HG02885 (cell line): Measurements from ENCODE around the gene PPT2.

Experiments used
- ATAC-seq: cut with Tn5 transposase; IDR thresholded peaks from one replicate; pipeline ENCODE4 v1.9.1; 2021; ENCODE audit warnings: mild to moderate bottlenecking; ENCODE audit not compliant: unreplicated experiment, poor library complexity

The PPT2 gene

DNA sequence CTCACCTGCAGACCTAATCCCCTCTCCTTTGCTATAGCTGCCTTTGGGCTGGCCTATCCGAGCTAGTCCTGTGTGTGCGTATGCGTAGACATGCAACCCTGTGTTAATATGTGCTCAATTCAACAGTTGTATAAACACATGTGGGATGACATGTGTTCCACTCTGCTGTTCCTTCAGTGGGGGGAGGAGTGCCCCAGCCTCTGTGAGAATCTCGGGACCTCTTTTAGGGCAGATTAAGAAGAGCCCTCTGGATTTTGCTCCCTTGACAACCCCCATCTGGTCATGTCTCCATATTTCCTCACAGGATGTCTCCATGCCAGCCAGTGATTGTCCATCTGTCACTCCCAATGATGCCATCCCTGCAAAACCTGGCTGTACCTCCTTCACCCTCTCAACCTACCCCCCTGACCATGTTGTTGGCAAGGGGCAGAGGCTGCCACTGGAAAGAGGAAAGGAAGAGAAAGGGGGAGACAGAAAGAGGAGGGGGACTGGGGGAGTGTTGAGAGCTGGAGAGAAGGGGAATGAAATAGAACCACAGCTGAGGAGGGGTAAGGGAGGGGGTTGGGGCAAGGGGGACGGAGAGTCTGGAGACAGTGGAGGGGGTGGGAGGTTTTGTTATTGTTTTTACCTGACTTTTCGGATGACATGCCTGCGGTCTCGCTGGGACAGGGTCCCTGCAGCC is 2.6 kb upstream of the PPT2 start:
- no peak for ATAC-seq

DNA sequence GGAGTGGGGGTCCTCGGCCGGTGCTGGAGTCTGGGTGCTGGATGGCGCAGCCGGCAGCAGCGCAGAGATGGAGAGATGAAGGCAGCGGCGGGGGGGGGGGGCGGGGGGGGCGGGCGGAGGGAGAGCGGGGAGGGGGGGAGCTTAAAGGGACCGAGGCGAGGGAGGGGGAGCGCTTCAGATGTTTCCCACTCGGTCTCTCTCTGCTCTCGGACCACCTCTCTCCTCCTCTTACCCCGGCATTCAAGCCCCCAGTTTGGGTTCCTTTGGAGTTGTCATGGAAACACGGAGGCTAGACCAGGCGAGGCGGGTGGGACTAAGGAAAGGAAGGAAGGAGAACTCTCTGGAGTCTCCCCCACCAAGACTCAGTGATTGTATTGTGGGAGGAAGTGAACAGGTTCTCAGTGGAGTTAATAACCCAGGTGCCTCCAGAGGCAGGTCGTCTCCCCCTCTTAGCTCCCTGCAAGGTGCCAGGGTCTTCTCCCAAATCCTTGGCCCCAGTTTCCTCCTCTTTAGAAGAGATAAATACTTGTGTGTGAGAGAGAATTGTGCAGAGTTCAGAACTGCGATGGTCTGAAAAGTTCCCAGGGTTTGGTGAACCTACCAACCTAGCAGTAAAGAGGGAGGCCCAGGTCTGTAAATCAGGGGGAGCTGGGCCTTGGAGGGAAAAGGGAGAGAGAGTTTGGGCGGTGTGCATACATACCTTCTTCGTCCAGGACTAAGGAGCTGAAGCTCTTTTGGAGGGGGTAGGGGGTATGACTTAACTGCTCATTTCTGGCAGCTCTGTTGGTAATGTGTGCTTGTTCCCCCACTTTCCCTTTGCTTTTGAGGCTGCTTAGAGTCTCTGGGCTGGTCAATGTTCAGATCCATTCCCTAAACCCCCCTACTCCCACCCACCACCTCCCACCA is 1.8 kb upstream of the PPT2 start, which contains the start of gene PRRT1:
PRRT1 (minus strand) TSS at position 77 of the 906 bp plus-strand sequence. CDS start 112 bp downstream, outside the sequence.
- ATAC-seq, result no peak

DNA sequence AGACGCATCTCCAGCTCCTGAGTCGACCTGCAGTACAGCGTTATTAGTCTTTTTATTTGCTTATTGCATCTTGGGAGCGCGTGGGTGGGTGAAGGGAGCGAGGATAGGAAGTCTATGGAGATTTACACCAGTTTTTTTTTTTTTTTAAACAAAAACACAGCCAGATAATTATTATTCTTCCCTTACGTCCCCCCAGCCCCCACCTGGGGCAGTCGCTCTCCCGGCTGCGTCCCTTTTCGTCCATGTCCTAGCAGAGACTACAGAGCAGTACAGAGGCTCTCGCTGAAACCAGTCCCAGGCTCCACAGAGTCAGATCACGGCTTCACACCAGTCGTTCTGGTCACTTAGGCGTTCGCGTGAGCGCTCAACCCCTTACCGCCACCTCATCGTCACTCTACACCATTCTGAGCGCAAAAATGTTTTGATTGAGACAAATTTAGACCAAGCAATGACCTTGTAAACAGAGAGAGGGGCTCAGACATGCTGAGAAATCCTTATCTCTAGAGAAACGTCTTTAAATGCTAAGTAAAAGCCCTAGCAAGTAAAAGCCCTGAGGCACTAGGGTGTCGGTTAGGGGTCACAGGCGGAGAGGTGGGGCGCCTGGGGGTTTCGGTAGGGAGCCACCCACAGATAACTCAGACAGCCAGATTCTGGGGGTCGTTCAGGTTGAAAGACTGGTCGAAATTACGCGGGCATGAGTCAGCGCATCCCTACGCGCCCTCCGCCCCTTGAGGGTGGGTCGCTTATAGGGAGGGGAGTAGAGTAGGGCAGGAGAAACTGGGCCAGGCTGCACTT is 975 bp upstream of the PPT2 start:
- no peak for ATAC-seq

DNA sequence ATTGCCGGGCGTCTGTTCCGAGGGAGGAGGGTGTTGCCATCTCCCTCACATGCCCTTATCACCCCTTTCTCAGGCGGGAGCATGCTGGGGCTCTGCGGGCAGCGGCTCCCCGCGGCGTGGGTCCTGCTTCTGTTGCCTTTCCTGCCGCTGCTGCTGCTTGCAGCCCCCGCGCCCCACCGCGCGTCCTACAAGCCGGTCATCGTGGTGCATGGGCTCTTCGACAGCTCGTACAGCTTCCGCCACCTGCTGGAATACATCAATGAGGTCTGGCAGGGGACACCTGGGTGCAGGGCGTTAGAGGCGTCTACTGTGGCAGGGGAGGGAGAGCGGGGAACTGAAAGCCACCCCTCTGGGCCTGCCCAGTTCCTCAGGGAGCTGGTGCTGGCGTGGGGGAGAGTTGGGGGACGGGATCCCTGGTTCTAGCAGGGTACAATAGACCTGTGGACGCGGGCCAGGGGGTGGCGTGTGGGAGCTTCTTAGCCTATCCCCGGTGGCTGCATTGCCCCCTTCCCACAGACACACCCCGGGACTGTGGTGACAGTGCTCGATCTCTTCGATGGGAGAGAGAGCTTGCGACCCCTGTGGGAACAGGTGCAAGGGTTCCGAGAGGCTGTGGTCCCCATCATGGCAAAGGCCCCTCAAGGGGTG is 697 bp downstream of the PPT2 start:
- ATAC-seq, result peak; percentile 56

DNA sequence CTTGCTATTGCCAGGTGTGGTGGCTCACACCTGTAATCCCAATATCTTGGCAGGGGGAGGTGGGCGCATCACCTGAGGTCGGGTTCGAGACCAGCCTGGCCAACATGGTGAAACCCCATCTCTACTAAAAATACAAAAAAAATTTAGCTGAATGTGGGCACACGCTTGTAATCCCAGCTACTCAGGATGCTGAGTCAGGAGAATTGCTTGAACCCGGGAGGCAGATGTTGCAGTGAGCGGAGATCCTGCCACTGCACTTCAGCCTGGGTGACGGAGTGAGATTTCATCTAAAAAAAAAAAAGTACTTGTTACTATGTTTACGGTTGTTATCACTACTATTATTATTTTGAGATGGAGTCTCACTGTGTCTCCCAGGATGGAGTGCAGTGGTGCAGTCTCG is 3.0 kb downstream of the PPT2 start:
- ATAC-seq, result no peak

DNA sequence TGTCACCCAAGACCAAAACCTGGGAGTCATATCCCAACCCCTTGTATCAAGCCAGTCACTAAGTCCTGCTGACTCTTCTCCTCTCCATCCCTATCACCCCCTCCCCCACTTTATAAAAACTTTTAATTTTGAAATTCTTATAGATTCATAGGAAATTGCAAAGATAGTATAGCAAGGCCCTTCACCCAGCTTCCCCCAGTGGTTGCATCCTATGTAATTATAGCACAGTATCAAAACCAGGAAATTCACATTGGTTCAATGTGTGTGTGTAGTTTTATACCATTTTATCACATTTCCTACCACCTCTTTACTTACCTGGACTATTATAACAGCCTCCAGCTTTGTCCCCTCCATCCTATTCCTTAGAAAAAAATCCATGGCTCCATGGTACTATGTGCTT is 4.1 kb downstream of the PPT2 start:
- ATAC-seq, result no peak

DNA sequence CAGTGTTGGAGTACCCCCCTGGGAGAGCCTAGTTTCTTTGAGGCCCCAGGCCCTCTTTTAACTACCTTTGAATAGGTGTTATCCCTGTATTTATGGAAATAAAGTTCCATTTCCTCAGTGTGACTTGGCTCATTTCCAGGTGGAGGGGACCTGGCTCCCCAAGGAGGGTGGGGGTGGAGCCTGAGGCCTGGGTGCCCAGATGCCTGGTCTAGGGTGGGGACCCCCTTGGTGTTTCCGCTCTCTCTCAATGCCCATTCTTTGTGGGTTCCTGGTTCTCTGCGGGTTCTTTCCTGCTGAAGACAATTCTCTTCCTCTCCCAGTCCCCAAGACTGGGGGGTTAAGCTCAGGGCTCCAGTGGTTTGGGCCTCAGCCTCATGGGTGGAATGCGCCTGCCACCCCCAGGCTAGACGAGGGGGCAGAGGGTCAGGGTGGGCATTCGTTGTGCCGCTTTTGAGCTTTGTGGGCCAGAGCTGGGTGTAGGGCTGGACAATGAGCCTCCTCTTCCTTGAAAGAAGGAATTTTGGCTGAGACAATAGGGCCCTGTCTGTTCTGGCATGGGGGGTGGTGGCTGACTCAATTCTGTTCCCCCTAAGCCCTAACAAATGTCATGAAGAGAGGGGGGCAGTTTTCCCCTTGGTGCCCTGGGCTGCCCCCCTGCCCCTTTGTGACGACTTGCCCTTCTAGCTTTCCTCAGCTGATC is 9.8 kb downstream of the PPT2 start:
- no peak for ATAC-seq

DNA sequence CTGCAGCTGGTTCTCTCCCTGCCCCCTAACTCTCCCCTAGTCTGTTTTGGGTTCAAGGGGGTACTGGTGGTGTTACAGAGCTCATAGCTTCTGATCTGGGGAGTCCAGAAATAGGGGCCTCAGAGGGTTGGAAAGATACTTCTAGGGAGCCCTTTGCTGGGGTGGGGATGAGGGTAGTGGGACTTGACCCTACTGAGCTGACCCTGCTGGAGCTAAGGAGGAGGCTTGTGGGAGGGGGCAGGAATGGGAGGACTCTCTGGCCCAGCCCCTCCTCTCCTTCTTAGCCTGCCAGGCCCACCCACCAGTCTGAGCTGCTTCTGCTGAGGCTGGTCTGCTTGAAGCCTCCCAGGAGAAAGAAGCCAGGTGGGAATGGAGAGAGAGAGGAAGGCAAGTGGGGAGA is 10.4 kb downstream of the PPT2 start, which contains the start of gene EGFL8:
EGFL8 (plus strand) TSS at position 301 of the 400 bp plus-strand sequence. CDS start 1,571 bp downstream, outside the sequence.
- ATAC-seq, result no peak

DNA sequence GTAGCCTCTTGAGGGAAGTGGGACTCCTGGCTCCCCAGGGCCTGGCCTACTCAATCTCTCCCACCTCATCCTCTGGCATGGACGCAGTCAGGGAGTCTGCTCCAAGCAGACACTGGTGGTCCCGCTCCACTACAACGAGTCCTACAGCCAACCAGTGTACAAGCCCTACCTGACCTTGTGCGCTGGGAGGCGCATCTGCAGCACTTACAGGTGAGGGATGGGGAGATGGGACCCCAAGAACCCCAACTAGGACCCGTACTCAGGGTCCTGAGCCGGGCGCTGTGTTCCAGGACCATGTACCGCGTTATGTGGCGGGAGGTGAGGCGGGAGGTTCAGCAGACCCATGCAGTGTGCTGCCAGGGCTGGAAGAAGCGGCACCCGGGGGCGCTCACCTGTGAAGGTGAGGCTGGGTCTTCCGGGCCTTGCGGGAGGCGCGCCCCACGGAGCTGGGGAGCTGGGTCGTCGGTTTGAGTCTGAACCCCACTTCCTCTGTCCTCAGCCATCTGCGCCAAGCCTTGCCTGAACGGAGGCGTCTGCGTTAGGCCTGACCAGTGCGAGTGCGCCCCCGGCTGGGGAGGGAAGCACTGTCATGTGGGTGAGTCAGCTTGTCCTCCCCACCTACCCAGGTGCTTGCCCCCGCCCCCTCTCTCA is 12.6 kb downstream of the PPT2 start:
- ATAC-seq, result no peak

DNA sequence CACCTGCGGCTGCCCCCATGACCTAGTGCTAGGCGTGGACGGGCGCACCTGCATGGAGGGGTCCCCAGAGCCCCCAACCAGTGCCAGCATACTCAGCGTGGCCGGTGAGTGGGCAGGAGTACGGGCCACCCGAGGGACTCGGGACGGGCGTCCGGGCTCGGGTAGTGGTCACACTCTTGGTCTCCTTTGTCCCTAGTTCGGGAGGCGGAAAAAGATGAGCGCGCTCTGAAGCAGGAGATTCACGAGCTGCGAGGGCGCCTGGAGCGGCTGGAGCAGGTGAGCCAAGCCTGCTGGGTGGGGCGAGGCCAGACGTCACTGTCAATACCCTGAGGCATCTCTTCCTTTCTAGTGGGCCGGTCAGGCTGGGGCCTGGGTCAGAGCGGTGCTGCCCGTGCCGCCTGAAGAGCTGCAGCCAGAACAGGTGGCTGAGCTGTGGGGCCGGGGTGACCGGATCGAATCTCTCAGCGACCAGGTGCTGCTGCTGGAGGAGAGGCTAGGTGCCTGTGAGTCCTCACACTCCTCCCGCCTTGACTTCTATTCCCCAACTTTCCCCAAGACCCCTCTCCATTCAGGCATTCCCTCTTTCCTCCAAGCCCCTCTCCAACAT is 13.3 kb downstream of the PPT2 start:
- ATAC-seq, result no peak

DNA sequence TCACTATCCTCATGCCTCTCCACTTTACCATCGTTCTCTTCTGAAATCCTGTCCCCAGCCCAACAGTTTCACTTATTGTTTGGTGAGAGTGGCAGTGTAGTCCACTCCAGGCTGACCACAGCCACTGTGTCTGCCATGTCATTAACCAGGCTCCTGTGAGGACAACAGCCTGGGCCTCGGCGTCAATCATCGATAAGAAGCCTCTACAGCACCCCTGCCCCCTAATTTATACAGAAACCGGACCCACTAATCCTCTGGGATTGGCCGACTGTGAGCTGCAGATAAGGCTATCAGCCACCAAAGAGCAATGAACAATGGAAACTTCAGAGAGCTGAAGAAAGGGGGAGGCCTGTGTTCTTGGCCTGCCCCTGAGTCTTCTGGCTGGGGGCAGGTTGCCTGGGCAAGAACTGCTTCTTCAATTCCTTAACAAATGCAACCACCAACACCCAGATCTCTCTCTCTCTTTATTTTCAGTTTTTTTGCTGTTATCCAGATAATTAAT is 13.9 kb downstream of the PPT2 start:
- ATAC-seq, result no peak

DNA sequence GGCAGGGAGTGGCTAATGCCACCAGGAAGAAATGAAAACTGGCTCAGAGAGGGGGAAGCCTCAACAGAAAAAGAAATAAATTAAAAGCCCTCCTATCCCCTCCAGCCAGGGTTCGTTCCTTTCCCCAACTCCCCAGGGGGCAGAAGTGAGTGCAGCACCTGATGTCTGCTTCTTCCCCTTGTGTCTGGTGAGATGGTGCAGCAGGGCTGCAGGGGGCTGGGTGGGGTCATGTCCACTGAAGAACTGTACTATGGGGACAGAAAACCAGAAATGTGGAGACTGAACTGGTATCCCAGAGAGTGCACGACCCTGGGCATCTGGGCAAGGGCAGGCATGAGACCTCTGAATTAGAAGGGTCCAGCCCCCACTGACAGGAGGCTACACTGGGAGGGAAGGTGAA is 14.4 kb downstream of the PPT2 start:
- no peak for ATAC-seq

DNA sequence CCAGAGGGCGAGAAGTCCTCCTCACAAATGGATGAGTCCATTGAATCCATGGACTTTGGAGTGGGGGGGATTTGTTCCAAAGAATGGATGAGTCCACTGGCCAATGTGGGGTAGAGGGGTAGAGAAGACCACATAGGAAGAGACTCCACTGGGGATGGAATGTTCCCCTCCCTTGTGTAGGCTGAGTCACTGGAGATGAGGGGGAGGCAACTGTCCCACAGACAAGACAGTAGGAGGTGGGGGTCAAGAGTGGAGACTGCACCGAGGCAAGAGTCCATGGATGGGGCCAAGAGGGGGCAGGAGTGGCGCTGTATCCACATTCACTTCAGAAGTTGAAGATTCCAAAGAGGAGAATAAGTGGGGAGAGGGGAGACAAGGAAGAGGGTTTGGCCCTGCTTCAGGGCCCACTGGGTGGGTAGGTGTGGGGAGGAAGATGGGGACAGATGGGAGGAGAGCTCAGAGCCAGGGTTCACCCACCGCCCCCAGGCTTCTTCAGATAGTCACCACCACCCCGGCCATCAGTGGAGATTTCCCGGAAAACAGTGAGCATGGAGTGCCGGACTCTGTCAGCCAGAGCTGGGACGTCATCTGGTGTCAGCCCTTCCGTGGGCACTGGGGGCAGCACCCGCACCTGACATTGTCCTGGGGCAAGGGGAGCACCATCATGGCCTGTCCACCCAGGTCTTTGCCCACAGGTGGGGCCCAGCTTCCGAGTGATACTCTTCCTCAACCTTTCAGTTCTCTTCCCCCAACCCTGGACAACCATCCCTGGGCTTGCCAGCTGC is 15.1 kb downstream of the PPT2 start:
- no peak for ATAC-seq

DNA sequence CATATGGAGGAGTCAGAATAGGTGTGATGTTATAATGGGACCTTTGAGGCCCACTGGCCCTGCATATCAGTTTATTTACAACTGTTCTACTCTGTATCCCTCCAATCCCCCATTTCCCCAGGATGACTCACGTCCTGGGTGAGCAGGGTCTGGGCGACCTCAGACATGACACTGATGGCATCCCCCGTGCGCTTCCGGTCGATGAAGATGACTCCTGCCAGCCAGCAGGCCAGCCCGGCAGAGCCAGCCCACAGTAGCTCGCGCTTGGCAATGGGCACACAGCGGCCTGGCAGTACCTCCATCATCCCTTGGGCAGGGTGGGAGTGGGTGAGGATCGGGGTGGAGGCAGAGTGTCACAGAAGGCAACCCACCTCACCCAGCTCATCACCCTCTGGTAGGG is 16.4 kb downstream of the PPT2 start:
- no peak for ATAC-seq

DNA sequence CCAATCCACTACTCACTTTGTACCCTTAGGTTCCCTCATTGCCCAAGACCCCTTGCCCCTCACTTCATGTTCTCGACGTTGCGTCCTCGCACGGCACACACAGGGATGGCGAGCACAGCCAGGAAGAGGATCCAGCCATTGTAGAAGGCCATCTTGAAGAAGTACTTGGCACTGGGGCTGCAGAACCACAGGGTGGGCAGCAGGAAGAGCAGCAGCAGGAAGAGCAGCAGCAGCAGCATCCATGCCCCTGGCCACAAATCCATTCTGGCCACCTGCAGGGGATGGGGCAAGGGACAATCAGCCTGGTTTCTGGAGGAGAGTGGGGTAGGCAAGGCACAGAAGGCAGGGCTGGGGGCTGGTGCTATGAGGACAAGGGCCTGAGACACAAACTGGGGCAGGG is 17.3 kb downstream of the PPT2 start:
- no peak for ATAC-seq

DNA sequence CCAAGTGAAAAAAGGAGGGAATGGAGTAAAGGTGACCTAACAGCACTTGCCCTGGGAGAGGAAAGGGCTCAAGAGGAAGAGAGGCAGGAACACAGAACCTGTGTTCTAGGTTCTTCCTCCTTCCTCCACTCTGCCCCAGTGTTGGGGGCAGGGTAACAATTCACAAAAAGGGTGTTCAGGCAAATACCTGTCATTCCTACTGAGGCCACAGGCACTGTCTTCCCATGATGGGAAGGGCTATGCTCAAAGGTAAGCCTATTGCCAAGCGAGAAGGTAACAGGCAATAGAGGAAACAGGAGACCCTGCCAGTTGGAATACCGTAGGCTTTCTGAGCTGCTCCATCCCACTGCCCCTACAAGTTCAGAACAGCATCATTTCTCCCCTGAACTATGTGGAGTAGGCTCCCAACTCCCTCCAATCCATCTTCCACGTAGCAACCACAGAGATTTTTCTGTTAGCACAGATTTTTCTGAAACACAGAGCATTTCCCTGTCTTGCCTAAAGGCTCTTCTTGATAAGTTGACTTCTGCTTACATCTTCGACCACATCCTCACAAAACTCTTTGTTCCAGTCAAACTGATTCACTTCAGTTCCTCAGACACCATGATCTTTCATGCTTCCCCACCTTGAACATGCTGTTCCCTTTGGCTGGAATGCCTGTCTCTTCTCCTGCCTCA is 19.2 kb downstream of the PPT2 start:
- no peak for ATAC-seq

DNA sequence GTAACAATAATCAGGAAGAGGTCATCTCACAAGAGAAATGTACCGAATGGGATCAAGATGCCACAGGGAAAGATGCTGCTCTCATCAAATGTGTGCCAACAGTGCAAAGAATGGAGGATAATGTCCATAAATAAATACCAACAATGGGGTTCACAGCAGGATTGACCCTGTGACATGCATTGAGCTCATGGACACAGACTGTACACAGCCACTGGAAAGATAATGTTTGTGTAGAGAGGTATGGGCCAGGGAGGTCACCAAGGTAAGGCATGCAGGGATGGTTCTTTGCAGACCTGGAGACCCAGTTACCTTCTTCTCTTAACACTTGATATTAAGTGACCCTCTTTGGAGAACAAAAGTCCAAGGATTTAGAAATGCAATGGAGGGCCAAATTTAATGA is 20.5 kb downstream of the PPT2 start:
- no peak for ATAC-seq
